GM18870 (cell line): ENCODE measurements around the gene TEX35.
"Not testable (repeated sequence)": the region's sequence is repeated elsewhere in the genome, so short reads cannot be mapped to it uniquely, and the experiment has no call there.

Source experiments
- ATAC-seq: cut with Tn5 transposase; IDR thresholded peaks from one replicate; pipeline ENCODE4 v1.9.1; 2021; ENCODE audit warnings: moderate library complexity; ENCODE audit not compliant: unreplicated experiment

Gene TEX35

DNA sequence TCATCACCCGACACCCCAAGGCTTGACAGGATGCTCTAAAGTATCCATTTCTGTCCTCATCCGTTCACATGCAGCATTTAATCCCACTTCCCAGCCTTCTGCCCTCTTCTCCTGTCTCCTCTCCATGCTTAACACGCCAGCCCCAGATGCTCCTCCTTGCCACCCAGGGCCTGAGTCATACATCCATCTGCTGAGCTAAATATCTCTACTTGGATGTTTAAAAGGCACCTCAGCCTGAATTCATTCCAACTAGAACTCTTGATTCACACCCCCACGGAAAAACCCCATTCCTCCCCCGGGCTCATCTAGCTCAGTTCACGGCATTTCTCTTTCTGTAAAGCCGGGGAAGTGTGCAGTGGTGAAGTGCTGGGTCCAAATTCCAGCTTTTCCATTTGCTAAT lies 27.7 kb downstream of the TEX35 start:
- ATAC-seq = no peak

- no peak for ATAC-seq
These were observed 28.5 kb downstream of the TEX35 start for GRCh38 chr1:178541379-178541778.

DNA sequence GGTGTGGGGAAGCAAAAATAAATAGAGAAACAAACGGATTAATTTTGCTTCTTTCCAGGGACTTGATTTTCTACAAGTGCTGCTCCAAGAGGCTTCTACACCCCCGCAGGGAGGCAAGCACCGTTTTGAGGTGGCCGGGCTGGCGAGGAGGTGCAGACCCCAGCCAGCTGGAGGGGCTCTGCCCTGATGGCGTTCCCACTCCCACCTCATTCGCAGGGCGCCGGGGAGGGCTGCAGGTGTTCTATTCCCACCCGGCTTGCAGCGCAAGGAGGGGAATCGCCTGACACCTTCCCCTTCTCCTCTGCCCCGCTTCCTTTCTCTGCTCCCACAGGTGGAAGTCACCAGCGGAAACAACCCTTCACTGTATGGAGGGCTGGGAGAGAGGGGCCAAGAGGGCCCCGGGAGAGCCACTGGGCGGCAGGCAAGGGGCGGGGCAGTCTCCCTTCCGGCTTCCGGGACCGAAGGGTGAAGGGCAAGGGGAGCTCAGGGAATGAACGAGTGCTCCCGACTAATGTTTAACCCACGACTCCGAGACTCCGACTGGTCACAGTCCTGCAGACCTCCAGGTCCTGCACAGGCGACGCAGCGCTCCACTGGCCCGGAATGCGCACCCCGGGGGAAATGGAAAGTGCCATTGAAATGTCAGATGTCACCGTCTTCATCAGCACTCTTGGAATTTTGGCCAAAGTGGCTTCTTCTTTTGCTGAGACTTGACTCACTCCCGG lies 29.1 kb downstream of the TEX35 start:
- peak; percentile 36 for ATAC-seq

- peak; percentile 78 for ATAC-seq
These were observed 29.8 kb downstream of the TEX35 start for GRCh38 chr1:178542554-178543289.

DNA sequence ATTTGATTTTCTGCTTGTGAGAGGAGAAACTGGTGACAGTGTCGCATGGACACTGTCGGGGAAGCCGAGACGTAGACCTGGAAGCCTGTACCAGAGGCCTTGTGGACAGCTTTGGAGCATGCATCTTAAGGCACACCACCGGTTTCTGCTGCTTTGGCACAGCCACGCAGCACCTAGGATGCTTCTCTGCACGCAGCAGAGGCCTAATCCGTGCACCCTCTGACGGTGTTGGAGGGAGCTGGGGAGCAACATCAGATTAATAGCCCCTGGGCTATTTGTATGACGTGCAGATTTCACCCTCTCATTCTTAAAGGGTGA lies 30.3 kb downstream of the TEX35 start:
- ATAC-seq = peak; percentile 36

- no peak for ATAC-seq
These were observed 31.6 kb downstream of the TEX35 start for GRCh38 chr1:178544531-178544930.

DNA sequence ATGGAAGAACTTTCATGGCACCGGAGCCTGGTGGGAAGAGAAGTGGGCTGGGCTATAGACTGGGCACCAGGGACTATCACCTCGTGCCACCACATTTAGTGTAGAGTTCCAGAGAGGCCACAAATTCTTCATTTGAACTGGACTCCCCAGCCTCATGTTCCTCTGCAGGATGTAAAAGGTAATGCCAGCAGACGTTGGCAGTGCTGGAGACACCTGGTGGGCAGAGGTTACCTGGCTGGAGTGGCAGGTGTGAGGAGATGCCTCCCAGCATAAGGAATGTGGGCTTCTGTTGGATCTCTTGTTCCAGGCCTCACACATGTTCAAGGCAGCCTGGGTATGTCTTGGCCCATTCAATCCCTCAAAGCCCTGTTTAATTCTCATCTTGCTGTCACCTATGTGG lies 35.2 kb downstream of the TEX35 start:
- ATAC-seq = no peak

GRCh38 chr1:178551307-178551706 lies 38.4 kb downstream of the TEX35 start:
- ATAC-seq = no peak

- ATAC-seq = no peak
These were observed 39.0 kb downstream of the TEX35 start for GRCh38 chr1:178551940-178552339.

- no peak for ATAC-seq
These were observed 39.9 kb downstream of the TEX35 start for GRCh38 chr1:178552856-178553255.

DNA sequence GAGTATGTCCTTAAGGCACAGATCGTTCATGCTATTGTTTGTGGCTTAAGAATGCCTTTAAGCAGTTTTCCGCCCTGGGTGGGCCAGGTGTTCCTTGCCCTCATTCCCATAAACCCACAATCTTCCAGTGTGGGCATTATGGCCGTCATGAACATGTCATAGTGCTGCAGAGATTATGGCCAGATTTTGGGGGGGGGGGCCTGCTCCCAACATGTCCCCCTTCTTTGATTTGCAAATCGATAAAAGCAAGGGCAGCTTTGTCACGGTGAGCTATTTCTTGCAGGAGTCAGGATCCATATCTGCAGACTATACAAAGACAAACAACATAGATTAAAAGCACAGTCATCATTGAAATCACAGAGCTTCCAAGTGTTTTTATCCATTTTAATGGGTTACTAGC lies 41.4 kb downstream of the TEX35 start:
- not testable (repeated sequence) for ATAC-seq

- not testable (repeated sequence) for ATAC-seq
These were observed 42.7 kb downstream of the TEX35 start for GRCh38 chr1:178555613-178556012.

- not testable (repeated sequence) for ATAC-seq
These were observed 45.9 kb downstream of the TEX35 start for GRCh38 chr1:178558816-178559215.

GRCh38 chr1:178560871-178561376 lies 48.0 kb downstream of the TEX35 start:
- ATAC-seq = no peak

GRCh38 chr1:178563099-178563820 lies 50.4 kb downstream of the TEX35 start:
- no peak for ATAC-seq

GRCh38 chr1:178564086-178564782 lies 51.3 kb downstream of the TEX35 start:
- ATAC-seq = no peak

- ATAC-seq = no peak
These were observed 51.9 kb downstream of the TEX35 start for GRCh38 chr1:178564783-178565180.

- no peak for ATAC-seq
These were observed 52.7 kb downstream of the TEX35 start for GRCh38 chr1:178565586-178565985.

- peak; percentile 93 for ATAC-seq
These were observed 53.3 kb downstream of the TEX35 start for GRCh38 chr1:178566187-178566586.

- no peak for ATAC-seq
These were observed 58.9 kb downstream of the TEX35 start for GRCh38 chr1:178571807-178572206.
